ENCODE measurements around the gene XPO4. TPM values are rescaled to one million over a fixed set of nuclear protein-coding genes. Genes with fewer than 3 reads are reported as not detected.

Gene XPO4
- total and polyA plus RNA-seq, 2 donors (not counting 3 experiments of a cell fraction or from before 2014, with no cell fraction given) = 6.0 to 22.5 TPM

DNA sequence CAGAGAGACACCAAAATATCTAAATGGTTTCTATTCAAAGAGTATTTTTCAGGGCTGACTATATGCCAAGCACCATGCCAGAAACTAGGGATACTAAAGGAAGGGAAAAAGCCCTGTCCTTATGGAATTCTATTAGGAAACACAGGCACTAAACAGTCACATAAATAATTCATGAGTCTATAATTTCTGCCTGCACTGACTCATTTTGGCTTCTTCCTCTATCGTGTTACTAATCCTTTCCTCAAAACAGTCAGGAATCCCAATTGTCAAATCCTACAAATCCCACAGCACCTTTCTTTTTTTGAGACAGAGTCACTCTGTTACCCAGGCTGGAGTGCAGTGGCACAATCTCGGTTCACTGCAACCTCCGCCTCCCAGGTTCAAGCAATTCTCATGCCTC lies 29.2 kb downstream of the XPO4 start:
- Histone ChIP-seq H3K36me3 (ENCODE audit: control insufficient read depth in 2 of 2, extremely low read depth in 1 of 2, insufficient read depth in 2 of 2, low read length in 2 of 2) (no peaks in the 10 kb centered on the region), H3K9me3 (replicated peaks; ENCODE audit: control insufficient read depth, insufficient read depth, low read length) (no peaks in the 10 kb centered on the region), H3K4me1 (ENCODE audit: control insufficient read depth, extremely low read depth, insufficient read depth, low read length) (peaks cover 16% of the 10 kb centered on the region), H3K27ac (ENCODE audit: insufficient read depth, low read depth, low read length) (peak overlapping the region; percentile 37), H3K79me2 (ENCODE audit: control insufficient read depth, insufficient read depth, low read length) (peaks cover 86% of the 10 kb centered on the region), H2AFZ (ENCODE audit: low read depth, low read length) (no peak overlapping the region), H4K20me1 (replicated peaks; ENCODE audit: control insufficient read depth, extremely low read depth, insufficient read depth, low read length) (no peaks in the 10 kb centered on the region), H3K4me3 (replicated peaks in 1 of 3; ENCODE audit: insufficient read depth in 1 of 3, low read depth in 1 of 3, low read length in 3 of 3) (no peak overlapping the region), H3K9me1 (replicated peaks; ENCODE audit: control insufficient read depth, extremely low read depth, insufficient read depth, low read length) (no peaks in the 10 kb centered on the region), H3K27me3 (ENCODE audit: control insufficient read depth in 2 of 2, insufficient read depth in 2 of 2, low read length in 2 of 2) (no peaks in the 10 kb centered on the region), H3K9ac (replicated peaks; ENCODE audit: extremely low read depth, insufficient read depth, low read length) (peak overlapping the region; percentile 23), H3K4me2 (ENCODE audit: insufficient read depth, low read length) (peak overlapping the region; percentile 51)
- BruUV-seq (replicated peaks) = no TSS peak
- ChIA-PET CTCF (interaction anchor here (0.6 to 3.2 kb wide), 7 partner anchors 10 to 381 kb away, joined by 3 to 24 read pairs (median 7); no protein-coding TSS in a partner anchor), POLR2A (no interaction called here)
- dilution Hi-C loops (cut with MboI; ENCODE audit: extremely low pct_ligation_motif_present, low sequenced_read_pairs) = no loop called here
- DNase-seq (ENCODE audit: low read depth, low spot score) (peak; percentile 55), FAIRE-seq (peak; percentile 52)
- TF ChIP-seq EZH2 (IDR thresholded peaks at IDR 0.05; ENCODE audit: borderline replicate concordance, low read depth, low read length, severe bottlenecking) = no peak
- peak; percentile 59 for TF ChIP-seq FOS (IDR thresholded peaks at IDR 0.05; ENCODE audit: borderline replicate concordance, insufficient read depth, low read length)
- no peak for TF ChIP-seq POLR2AphosphoS5 (IDR thresholded peaks at IDR 0.05; ENCODE audit: insufficient read depth, low read depth, low read length)
- TF ChIP-seq, protein P1, sequence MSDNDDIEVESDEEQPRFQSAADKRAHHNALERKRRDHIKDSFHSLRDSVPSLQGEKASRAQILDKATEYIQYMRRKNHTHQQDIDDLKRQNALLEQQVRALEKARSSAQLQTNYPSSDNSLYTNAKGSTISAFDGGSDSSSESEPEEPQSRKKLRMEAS (IDR thresholded peaks at IDR 0.05; ENCODE audit: insufficient read depth, insufficient read length) = no peak
- TF ChIP-seq JUN (IDR thresholded peaks at IDR 0.05; ENCODE audit: borderline replicate concordance, insufficient read depth, insufficient read length, low read depth) = peak; percentile 33
- TF ChIP-seq, protein P2, sequence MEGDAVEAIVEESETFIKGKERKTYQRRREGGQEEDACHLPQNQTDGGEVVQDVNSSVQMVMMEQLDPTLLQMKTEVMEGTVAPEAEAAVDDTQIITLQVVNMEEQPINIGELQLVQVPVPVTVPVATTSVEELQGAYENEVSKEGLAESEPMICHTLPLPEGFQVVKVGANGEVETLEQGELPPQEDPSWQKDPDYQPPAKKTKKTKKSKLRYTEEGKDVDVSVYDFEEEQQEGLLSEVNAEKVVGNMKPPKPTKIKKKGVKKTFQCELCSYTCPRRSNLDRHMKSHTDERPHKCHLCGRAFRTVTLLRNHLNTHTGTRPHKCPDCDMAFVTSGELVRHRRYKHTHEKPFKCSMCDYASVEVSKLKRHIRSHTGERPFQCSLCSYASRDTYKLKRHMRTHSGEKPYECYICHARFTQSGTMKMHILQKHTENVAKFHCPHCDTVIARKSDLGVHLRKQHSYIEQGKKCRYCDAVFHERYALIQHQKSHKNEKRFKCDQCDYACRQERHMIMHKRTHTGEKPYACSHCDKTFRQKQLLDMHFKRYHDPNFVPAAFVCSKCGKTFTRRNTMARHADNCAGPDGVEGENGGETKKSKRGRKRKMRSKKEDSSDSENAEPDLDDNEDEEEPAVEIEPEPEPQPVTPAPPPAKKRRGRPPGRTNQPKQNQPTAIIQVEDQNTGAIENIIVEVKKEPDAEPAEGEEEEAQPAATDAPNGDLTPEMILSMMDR (IDR thresholded peaks at IDR 0.05; ENCODE audit: extremely low read depth in 1 of 2, insufficient read depth in 1 of 2, low read depth in 1 of 2, low read length in 2 of 2) = no peak
- TF ChIP-seq POLR2A (IDR thresholded peaks at IDR 0.05; ENCODE audit: low read depth, low read length) = no peak
- no peak for TF ChIP-seq GATA2 (IDR thresholded peaks at IDR 0.05; ENCODE audit: insufficient read depth, insufficient read length, low read depth, low read length)
- intact Hi-C loops (cut with micrococcal nuclease) = loop anchor here (1.0 kb wide), 1 partner anchor 9 kb away; no protein-coding TSS in a partner anchor

All from endothelial cell of umbilical vein (primary cell).